ACC112 (cell line): ENCODE results near the gene C2orf92.
"Not testable (repeated sequence)": the region's sequence is repeated elsewhere in the genome, so short reads cannot be mapped to it uniquely, and the experiment has no call there.

Experiments used
- H2AFZ ChIP-seq: fragments of 200-600 bp; sonication (generic); one replicate; pipeline ENCODE4 v1.6.0; 2017; ENCODE audit warnings: antibody characterized with exemption, low read length; ENCODE audit not compliant: unreplicated experiment
- H3K27ac ChIP-seq: fragments of 200-600 bp; sonication (generic); 2 replicates; pipeline ENCODE4 v1.5.1; 2014; ENCODE audit warnings: low read depth, mild to moderate bottlenecking, antibody characterized with exemption, low read length, moderate library complexity
- H3K27me3 ChIP-seq: fragments of 200-600 bp; sonication (generic); 2 replicates; pipeline ENCODE4 v1.6.1; 2014; ENCODE audit warnings: mild to moderate bottlenecking, antibody characterized with exemption, low read length, moderate library complexity, mixed read lengths; ENCODE audit not compliant: insufficient read depth
- H3K36me3 ChIP-seq: fragments of 200-600 bp; sonication (generic); 2 replicates; pipeline ENCODE4 v1.6.1; 2016; ENCODE audit warnings: mild to moderate bottlenecking, antibody characterized with exemption, low read length, moderate library complexity, mixed read lengths; ENCODE audit not compliant: insufficient read depth
- H3K4me1 ChIP-seq: fragments of 200-600 bp; sonication (generic); one replicate; pipeline ENCODE4 v1.6.1; 2016; ENCODE audit warnings: low read length, mixed read lengths; ENCODE audit not compliant: insufficient read depth, unreplicated experiment, control insufficient read depth
- H3K4me3 ChIP-seq: fragments of 200-600 bp; sonication (generic); 2 replicates; pipeline ENCODE4 v1.5.1; 2014; ENCODE audit warnings: mild to moderate bottlenecking, low read depth, low read length
- H3K79me2 ChIP-seq: fragments of 200-600 bp; sonication (generic); one replicate; pipeline ENCODE4 v1.6.0; 2016; ENCODE audit warnings: low read length; ENCODE audit not compliant: control insufficient read depth, unreplicated experiment, insufficient read depth

C2orf92 gene

GRCh38 chr2:97706708-97707345 is 37.3 kb downstream of the C2orf92 start:
- Histone ChIP-seq H3K36me3 (no peaks in the 10 kb centered on the region), H3K27me3 (peaks cover 16% of the 10 kb centered on the region), H2AFZ (no peak overlapping the region), H3K79me2 (no peaks in the 10 kb centered on the region), H3K27ac (no peak overlapping the region), H3K4me3 (no peak overlapping the region), H3K4me1 (no peaks in the 10 kb centered on the region)

DNA sequence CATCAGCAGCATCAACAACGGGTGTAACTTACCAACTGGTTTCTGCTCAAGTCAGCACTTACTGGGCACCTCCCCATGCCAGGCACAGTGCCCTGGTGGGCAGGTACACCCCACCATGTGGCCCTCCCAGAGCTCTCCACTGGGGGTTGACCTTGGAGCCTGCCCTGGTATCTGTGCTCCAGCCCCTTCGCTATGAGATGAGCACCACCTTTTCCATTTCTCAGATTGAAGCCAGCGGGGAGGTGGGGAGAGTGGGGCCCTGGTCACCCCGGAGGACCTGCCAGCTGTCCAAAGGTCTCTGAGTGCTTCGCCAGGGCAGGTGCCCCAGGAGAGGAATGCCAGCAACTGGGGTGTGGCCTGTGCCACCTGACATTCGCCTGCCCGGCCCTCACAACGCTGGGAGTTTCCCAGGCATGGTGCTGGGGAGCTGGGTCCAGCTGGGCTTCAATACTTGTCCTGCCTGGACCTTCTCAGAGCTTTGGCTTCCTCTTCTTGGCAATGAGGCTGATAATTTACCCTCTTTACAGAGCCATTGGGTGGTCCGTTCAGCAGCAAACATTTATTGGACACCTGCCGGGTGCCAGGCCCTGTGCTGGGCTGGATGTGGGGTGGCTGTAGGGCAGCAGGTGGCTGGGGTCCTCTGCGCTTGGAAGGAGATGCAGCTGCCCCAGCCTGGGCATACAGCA is 38.0 kb downstream of the C2orf92 start:
- no peak overlapping the region for H2AFZ ChIP-seq
- H3K27me3 ChIP-seq = peaks cover 16% of the 10 kb centered on the region
- no peaks in the 10 kb centered on the region for H3K79me2 ChIP-seq
- no peak overlapping the region for H3K4me3 ChIP-seq
- no peak overlapping the region for H3K27ac ChIP-seq
- H3K36me3 ChIP-seq = no peaks in the 10 kb centered on the region
- no peaks in the 10 kb centered on the region for H3K4me1 ChIP-seq

DNA sequence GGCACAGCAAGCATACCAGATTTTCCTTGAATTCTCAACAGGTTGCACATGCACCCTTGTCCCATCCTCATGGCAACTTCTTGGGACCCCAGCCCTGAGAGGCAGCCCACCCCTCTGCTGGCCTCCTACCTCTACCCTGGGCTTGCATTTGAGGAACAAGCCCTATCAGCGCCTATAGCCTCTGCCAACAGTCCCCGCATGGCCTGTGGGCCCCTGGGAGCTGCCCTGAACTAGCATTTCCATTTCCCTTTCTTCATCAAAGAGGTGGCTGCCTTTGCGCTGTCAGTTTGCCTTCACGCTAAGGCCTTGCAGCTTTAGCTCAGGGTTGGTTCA is 38.5 kb downstream of the C2orf92 start:
- no peaks in the 10 kb centered on the region for H3K36me3 ChIP-seq
- no peak overlapping the region for H2AFZ ChIP-seq
- peaks cover 16% of the 10 kb centered on the region for H3K27me3 ChIP-seq
- no peak overlapping the region for H3K27ac ChIP-seq
- no peaks in the 10 kb centered on the region for H3K79me2 ChIP-seq
- no peaks in the 10 kb centered on the region for H3K4me1 ChIP-seq
- H3K4me3 ChIP-seq = no peak overlapping the region

DNA sequence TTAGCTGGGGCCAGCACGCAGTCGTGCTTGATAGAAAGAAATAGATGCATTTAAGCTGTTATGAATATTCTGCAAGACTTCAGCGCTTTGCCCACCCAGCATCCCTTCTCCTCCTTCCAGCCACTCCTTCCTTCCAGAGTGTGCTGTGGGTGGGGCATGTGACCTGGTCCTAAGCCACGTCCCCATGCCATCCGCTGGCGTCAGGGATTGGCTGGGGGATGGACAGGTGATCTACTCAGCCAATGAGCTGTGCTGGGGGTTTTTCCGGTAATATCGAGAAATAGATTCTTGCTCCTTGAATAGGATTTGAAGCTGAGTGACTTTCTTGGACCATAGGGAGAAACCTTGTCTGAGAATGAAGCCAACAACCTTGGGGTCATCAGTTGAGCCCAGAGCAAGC is 39.1 kb downstream of the C2orf92 start:
- no peaks in the 10 kb centered on the region for H3K79me2 ChIP-seq
- no peak overlapping the region for H2AFZ ChIP-seq
- no peaks in the 10 kb centered on the region for H3K36me3 ChIP-seq
- H3K27ac ChIP-seq = no peak overlapping the region
- H3K4me1 ChIP-seq = no peaks in the 10 kb centered on the region
- H3K27me3 ChIP-seq = peaks cover 16% of the 10 kb centered on the region
- H3K4me3 ChIP-seq = no peak overlapping the region

GRCh38 chr2:97711394-97711711 is 41.8 kb downstream of the C2orf92 start:
- Histone ChIP-seq H3K79me2 (no peaks in the 10 kb centered on the region), H3K4me1 (no peaks in the 10 kb centered on the region), H3K27ac (no peak overlapping the region), H2AFZ (no peak overlapping the region), H3K4me3 (no peak overlapping the region), H3K36me3 (no peaks in the 10 kb centered on the region), H3K27me3 (peaks cover 16% of the 10 kb centered on the region)

DNA sequence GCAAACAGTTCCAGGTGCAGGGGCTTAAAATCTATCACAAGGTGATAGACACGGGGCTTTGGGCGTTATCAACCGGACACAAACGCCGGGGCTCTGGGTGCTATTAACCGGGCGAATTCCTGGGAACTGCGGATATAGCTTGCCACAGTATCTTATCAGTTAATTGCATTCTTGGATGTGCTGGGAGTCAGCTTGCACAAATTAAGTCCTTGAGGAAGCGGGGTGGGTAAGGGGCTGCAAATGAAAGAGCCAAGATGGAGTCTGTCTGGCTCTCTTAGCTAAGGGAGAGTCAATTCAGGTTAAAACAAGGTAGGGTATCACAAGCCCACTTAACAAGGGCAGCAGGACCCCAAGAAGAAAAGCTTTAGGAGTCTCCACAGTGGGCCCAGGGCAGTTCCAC is 42.7 kb downstream of the C2orf92 start:
- H3K4me3 ChIP-seq, H3K36me3 ChIP-seq, H3K79me2 ChIP-seq, H2AFZ ChIP-seq, H3K27ac ChIP-seq, H3K4me1 ChIP-seq: not testable (repeated sequence)
- peaks cover 16% of the 10 kb centered on the region for H3K27me3 ChIP-seq

DNA sequence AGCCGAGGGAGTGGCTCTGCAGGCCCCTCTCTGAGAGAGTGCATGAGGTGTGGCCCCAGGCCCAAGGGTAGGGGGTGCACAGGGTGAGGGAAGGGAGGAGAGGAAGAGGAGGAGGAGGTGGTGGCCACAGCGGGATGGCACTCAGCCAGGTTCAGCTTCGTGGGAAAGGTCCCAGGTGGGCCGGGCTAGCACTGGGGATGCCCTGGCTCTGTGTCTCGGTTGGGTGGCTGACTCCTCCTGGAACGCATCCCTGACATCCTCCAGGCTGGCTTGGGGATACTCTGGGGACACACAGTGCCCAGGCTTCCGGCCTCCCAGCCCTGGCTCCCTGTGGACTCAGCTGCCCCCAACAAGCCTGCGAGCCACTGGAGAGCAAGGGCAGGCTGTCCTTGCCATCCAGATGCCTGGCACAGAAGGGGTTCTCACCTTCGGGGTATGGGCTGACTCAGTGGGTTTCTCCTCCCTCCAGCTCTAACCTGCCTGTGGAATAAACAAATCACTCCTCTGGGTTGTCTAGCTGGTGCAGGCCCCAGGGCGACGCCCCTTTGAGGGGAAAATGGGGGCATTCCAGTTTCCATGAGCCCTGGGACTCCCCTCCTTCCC is 43.3 kb downstream of the C2orf92 start:
- Histone ChIP-seq H3K4me3 (no peak overlapping the region), H3K36me3 (no peaks in the 10 kb centered on the region), H3K27ac (no peak overlapping the region), H3K4me1 (no peaks in the 10 kb centered on the region), H3K79me2 (no peaks in the 10 kb centered on the region), H3K27me3 (peaks cover 11% of the 10 kb centered on the region), H2AFZ (no peak overlapping the region)

DNA sequence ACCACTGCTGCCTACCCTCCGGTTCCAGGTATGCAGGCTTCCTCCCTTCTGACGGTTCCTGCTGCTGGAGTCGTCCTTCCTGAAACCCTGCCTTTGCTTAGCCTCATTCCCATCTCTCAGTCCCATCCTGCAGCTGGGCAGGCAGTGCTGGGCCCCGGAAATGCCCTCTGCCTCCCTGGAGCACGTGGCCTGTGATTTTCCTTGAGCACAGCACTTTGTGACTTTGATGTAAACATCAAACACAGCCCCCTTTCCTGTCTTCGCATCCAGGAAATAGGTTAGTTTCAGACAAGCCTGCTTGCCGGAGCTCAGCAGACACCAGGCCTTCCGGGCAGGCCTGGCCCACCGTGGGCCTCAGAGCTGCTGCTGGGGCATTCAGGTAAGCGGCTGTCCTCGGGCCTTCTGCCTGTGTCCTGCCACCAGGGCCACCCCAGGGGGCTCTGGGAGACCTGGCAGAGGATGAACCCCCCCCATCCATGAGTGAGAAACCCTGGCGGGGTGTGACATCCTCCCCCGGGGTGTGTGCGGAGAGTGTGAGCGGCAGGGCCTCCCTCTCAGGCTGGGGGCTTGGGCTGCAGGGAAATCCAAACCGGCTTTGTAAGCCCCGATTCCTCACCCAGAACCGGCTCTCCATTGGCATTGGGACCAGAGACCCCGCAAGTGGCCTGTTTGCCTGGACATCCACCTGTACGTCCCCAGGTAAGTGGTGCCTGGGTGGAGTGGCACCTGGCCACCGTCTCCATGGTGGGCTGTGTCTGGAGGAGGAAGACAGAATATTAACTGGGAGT is 44.0 kb downstream of the C2orf92 start, which contains the start of gene ZAP70:
ZAP70 (plus strand) TSS at position 281 of the 788 bp plus-strand sequence. CDS start 10,461 bp downstream, outside the sequence.
- H3K36me3 ChIP-seq = no peaks in the 10 kb centered on the region
- H3K4me3 ChIP-seq = no peak within 1 kb of the TSS
- H3K4me1 ChIP-seq = no peaks in the 10 kb centered on the region
- H3K27ac ChIP-seq = no peak within 1 kb of the TSS
- no peak within 1 kb of the TSS for H2AFZ ChIP-seq
- H3K27me3 ChIP-seq = peaks cover 5% of the 10 kb centered on the region; the same call in 1 of the 2 replicates
- no peaks in the 10 kb centered on the region for H3K79me2 ChIP-seq

DNA sequence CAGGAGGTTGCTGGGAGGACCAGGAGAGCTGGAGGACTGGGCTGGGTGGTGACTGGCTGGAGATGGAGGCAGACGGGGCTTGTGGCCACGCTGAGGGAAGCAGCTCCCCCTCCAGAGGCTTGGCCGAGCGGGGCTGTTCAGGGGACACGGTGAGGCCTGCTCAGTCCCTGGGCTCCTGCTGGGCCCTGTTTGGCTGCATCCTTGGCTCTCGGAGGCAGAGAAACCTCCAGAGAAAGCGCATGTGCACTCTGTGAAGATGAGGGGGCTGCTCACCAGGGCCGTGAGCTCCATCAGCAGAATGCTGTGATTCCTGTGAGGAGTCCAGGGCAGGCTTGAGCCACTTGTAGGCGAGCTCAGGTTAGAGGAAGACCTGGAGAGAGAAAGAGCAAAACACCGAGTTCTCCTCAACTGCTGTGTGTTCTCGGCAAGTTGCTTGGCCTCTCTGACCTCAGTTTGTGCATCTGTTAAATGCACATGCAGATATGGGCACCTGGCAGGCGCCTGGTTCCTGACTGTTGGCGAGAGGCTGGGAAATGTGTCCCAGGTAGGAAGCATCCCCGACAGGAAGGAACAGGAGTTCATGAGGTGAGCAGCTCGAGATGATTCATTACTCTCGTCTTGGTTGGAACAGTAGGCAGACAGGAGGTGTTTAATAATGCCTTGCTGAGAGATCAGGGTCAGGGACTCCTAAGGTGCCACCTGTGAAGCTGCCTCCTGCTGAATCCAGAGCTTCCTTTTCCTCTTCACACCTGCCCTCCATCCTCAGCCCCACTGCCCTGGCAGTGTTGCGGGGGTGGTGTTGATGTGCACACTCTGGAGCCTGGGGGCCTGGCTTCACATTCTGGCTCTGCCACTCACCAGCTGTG is 44.8 kb downstream of the C2orf92 start:
- H3K4me3 ChIP-seq = no peak overlapping the region
- H3K79me2 ChIP-seq = no peaks in the 10 kb centered on the region
- no peaks in the 10 kb centered on the region for H3K36me3 ChIP-seq
- no peaks in the 10 kb centered on the region; the same call in 1 of the 2 replicates for H3K27me3 ChIP-seq
- no peak overlapping the region for H2AFZ ChIP-seq
- H3K27ac ChIP-seq = no peak overlapping the region
- H3K4me1 ChIP-seq = no peaks in the 10 kb centered on the region
